ENCODE results near the gene HABP2. TPM values are rescaled to one million over a fixed set of nuclear protein-coding genes. Genes with fewer than 3 reads are reported as not detected.

HABP2 gene
- total and polyA plus RNA-seq, 2 experiments from 2014 or later, result not detected

DNA sequence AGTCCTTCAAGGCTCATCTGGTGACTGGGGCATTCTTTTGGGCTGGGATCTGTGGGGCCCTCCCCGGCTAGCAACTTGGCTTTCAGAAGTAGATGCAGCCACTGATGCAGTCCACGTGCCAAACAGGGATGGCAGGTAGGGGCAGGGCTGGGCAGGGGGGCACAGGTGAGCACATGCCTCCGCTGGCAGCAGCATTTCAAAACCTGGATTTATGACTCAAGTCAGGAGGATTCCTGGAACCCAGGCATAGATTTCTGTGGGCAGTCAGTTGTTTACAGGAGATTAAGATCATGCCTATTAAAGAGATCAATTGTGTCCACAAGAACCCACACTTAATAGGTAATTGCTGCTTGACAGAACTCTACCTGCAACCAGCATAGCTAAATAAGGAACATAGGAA is 839 bp upstream of the HABP2 start (continued):
- TF ChIP-seq, protein P1, sequence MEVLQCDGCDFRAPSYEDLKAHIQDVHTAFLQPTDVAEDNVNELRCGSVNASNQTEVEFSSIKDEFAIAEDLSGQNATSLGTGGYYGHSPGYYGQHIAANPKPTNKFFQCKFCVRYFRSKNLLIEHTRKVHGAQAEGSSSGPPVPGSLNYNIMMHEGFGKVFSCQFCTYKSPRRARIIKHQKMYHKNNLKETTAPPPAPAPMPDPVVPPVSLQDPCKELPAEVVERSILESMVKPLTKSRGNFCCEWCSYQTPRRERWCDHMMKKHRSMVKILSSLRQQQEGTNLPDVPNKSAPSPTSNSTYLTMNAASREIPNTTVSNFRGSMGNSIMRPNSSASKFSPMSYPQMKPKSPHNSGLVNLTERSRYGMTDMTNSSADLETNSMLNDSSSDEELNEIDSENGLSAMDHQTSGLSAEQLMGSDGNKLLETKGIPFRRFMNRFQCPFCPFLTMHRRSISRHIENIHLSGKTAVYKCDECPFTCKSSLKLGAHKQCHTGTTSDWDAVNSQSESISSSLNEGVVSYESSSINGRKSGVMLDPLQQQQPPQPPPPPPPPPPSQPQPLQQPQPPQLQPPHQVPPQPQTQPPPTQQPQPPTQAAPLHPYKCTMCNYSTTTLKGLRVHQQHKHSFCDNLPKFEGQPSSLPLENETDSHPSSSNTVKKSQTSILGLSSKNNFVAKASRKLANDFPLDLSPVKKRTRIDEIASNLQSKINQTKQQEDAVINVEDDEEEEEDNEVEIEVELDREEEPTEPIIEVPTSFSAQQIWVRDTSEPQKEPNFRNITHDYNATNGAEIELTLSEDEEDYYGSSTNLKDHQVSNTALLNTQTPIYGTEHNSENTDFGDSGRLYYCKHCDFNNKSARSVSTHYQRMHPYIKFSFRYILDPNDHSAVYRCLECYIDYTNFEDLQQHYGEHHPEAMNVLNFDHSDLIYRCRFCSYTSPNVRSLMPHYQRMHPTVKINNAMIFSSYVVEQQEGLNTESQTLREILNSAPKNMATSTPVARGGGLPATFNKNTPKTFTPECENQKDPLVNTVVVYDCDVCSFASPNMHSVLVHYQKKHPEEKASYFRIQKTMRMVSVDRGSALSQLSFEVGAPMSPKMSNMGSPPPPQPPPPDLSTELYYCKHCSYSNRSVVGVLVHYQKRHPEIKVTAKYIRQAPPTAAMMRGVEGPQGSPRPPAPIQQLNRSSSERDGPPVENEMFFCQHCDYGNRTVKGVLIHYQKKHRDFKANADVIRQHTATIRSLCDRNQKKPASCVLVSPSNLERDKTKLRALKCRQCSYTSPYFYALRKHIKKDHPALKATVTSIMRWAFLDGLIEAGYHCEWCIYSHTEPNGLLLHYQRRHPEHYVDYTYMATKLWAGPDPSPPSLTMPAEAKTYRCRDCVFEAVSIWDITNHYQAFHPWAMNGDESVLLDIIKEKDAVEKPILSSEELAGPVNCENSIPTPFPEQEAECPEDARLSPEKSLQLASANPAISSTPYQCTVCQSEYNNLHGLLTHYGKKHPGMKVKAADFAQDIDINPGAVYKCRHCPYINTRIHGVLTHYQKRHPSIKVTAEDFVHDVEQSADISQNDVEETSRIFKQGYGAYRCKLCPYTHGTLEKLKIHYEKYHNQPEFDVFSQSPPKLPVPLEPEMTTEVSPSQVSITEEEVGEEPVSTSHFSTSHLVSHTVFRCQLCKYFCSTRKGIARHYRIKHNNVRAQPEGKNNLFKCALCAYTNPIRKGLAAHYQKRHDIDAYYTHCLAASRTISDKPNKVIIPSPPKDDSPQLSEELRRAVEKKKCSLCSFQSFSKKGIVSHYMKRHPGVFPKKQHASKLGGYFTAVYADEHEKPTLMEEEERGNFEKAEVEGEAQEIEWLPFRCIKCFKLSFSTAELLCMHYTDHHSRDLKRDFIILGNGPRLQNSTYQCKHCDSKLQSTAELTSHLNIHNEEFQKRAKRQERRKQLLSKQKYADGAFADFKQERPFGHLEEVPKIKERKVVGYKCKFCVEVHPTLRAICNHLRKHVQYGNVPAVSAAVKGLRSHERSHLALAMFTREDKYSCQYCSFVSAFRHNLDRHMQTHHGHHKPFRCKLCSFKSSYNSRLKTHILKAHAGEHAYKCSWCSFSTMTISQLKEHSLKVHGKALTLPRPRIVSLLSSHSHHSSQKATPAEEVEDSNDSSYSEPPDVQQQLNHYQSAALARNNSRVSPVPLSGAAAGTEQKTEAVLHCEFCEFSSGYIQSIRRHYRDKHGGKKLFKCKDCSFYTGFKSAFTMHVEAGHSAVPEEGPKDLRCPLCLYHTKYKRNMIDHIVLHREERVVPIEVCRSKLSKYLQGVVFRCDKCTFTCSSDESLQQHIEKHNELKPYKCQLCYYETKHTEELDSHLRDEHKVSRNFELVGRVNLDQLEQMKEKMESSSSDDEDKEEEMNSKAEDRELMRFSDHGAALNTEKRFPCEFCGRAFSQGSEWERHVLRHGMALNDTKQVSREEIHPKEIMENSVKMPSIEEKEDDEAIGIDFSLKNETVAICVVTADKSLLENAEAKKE (CRISPR knock-in tag; IDR thresholded peaks at IDR 0.05), result no peak
- TF ChIP-seq, protein P2, sequence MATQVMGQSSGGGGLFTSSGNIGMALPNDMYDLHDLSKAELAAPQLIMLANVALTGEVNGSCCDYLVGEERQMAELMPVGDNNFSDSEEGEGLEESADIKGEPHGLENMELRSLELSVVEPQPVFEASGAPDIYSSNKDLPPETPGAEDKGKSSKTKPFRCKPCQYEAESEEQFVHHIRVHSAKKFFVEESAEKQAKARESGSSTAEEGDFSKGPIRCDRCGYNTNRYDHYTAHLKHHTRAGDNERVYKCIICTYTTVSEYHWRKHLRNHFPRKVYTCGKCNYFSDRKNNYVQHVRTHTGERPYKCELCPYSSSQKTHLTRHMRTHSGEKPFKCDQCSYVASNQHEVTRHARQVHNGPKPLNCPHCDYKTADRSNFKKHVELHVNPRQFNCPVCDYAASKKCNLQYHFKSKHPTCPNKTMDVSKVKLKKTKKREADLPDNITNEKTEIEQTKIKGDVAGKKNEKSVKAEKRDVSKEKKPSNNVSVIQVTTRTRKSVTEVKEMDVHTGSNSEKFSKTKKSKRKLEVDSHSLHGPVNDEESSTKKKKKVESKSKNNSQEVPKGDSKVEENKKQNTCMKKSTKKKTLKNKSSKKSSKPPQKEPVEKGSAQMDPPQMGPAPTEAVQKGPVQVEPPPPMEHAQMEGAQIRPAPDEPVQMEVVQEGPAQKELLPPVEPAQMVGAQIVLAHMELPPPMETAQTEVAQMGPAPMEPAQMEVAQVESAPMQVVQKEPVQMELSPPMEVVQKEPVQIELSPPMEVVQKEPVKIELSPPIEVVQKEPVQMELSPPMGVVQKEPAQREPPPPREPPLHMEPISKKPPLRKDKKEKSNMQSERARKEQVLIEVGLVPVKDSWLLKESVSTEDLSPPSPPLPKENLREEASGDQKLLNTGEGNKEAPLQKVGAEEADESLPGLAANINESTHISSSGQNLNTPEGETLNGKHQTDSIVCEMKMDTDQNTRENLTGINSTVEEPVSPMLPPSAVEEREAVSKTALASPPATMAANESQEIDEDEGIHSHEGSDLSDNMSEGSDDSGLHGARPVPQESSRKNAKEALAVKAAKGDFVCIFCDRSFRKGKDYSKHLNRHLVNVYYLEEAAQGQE (IDR thresholded peaks at IDR 0.05; ENCODE audit: unreplicated experiment), result no peak
- TF ChIP-seq EZH2phosphoT487 (IDR thresholded peaks at IDR 0.05; ENCODE audit: unreplicated experiment) (no peak), CREB1 (CRISPR knock-in tag; IDR thresholded peaks at IDR 0.05; ENCODE audit: low read depth) (no peak), EZH2 (IDR thresholded peaks at IDR 0.05; ENCODE audit: low read depth, unreplicated experiment) (no peak), ZNF114 (CRISPR knock-in tag; IDR thresholded peaks at IDR 0.05) (no peak), ZNF331 (CRISPR knock-in tag; IDR thresholded peaks at IDR 0.05; ENCODE audit: low read depth) (no peak), POLR2AphosphoS5 (IDR thresholded peaks at IDR 0.05; ENCODE audit: low read depth) (no peak), STAT1 (IDR thresholded peaks at IDR 0.05; ENCODE audit: unreplicated experiment) (no peak), NANOG (IDR thresholded peaks at IDR 0.05; ENCODE audit: borderline replicate concordance) (no peak)
- TF ChIP-seq, protein P3, sequence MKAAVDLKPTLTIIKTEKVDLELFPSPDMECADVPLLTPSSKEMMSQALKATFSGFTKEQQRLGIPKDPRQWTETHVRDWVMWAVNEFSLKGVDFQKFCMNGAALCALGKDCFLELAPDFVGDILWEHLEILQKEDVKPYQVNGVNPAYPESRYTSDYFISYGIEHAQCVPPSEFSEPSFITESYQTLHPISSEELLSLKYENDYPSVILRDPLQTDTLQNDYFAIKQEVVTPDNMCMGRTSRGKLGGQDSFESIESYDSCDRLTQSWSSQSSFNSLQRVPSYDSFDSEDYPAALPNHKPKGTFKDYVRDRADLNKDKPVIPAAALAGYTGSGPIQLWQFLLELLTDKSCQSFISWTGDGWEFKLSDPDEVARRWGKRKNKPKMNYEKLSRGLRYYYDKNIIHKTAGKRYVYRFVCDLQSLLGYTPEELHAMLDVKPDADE (IDR thresholded peaks at IDR 0.05), result no peak

All from GM23338 (cell line).